ENCODE measurements around the gene FAM168A. TPM values are rescaled to one million over a fixed set of nuclear protein-coding genes. Genes with fewer than 3 reads are reported as not detected.

FAM168A gene
- polyA plus RNA-seq, 2 of the 4 experiments (the other 2 are of a cell fraction): 15.3 to 19.2 TPM

DNA sequence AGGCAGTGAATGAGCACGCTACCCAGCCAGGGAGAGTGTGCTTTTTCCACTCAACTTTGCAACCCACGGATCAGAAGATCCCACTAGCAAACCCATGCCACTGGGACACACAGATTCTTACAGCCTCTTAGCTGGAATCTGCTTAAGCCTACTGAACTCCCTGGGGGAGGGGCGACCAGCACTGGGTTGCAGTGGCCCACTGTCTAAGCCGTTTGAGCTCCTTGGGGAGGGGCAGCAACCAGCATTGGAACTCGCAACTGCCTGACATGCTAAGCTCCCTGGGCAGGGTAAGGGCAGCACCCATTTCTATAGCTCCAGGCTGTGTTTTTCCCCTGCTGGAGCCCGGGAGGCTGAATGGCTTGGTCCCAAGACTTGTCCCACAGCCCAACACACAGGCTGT lies 99.6 kb downstream of the FAM168A start:
- ChIA-PET CTCF (interaction anchor here (0.7 to 1.2 kb wide), 4 partner anchors 20 to 122 kb away, joined by 3 to 4 read pairs (median 3); partner anchors contain the start of gene RELT), POLR2A (no interaction called here)
- FAIRE-seq (no peak), ATAC-seq (no peak), DNase-seq (ENCODE audit: low read depth in 1 of 2, low spot score in 1 of 2) (no peak)
- Histone ChIP-seq H3K27ac (no peak overlapping the region), H3K4me2 (no peak overlapping the region), H3K4me1 (0 out of 3 replicates have a peak, but pooled peaks cover 11% of the 10 kb centered on the region), H3K9me3 (no peaks in the 10 kb centered on the region), H3K4me3 (no peak overlapping the region)
- TF ChIP-seq EHMT2 (IDR thresholded peaks at IDR 0.05; ENCODE audit: low read depth): no peak
- TF ChIP-seq, protein P1, sequence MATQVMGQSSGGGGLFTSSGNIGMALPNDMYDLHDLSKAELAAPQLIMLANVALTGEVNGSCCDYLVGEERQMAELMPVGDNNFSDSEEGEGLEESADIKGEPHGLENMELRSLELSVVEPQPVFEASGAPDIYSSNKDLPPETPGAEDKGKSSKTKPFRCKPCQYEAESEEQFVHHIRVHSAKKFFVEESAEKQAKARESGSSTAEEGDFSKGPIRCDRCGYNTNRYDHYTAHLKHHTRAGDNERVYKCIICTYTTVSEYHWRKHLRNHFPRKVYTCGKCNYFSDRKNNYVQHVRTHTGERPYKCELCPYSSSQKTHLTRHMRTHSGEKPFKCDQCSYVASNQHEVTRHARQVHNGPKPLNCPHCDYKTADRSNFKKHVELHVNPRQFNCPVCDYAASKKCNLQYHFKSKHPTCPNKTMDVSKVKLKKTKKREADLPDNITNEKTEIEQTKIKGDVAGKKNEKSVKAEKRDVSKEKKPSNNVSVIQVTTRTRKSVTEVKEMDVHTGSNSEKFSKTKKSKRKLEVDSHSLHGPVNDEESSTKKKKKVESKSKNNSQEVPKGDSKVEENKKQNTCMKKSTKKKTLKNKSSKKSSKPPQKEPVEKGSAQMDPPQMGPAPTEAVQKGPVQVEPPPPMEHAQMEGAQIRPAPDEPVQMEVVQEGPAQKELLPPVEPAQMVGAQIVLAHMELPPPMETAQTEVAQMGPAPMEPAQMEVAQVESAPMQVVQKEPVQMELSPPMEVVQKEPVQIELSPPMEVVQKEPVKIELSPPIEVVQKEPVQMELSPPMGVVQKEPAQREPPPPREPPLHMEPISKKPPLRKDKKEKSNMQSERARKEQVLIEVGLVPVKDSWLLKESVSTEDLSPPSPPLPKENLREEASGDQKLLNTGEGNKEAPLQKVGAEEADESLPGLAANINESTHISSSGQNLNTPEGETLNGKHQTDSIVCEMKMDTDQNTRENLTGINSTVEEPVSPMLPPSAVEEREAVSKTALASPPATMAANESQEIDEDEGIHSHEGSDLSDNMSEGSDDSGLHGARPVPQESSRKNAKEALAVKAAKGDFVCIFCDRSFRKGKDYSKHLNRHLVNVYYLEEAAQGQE (IDR thresholded peaks at IDR 0.05): no peak
- no peak for TF ChIP-seq RNF2 (IDR thresholded peaks at IDR 0.05; ENCODE audit: borderline replicate concordance, low read depth)
- TF ChIP-seq TP53 (CRISPR knock-in tag; IDR thresholded peaks at IDR 0.05): no peak
- no peak for TF ChIP-seq CTCF (IDR thresholded peaks at IDR 0.05)
- TF ChIP-seq MAFK (IDR thresholded peaks at IDR 0.05; ENCODE audit: partially characterized antibody): no peak
- TF ChIP-seq EP300 (IDR thresholded peaks at IDR 0.05): no peak
- TF ChIP-seq BHLHE40 (IDR thresholded peaks at IDR 0.05; ENCODE audit: low read depth, low read length): no peak
- WGBS (ENCODE audit: missing lambda C conversion rate): 71% methylated on average over 4 of the region's 6 CpGs

- WGBS (ENCODE audit: missing lambda C conversion rate): 92% methylated on average over 6 of the region's 6 CpGs
- 0 out of 3 replicates have a peak, but pooled peaks cover 11% of the 10 kb centered on the region for H3K4me1 ChIP-seq
- H3K4me2 ChIP-seq: no peak overlapping the region
- ChIA-PET POLR2A (no interaction called here), CTCF (no interaction called here)
- TF ChIP-seq POLR2AphosphoS2 (conservative IDR thresholded peaks at IDR 0.05; ENCODE audit: low read length): no peak
- TF ChIP-seq NR3C1 (IDR thresholded peaks at IDR 0.05): no peak
- no peak for TF ChIP-seq CHD2 (IDR thresholded peaks at IDR 0.05; ENCODE audit: low read length, partially characterized antibody)
- no peak for TF ChIP-seq E2F6 (IDR thresholded peaks at IDR 0.05; ENCODE audit: borderline replicate concordance, low read depth)
- no peak for TF ChIP-seq MAZ (IDR thresholded peaks at IDR 0.05; ENCODE audit: borderline replicate concordance, low read depth, low read length)
- TF ChIP-seq HDAC2 (IDR thresholded peaks at IDR 0.05): no peak
- no peak for TF ChIP-seq ZSCAN20 (CRISPR knock-in tag; IDR thresholded peaks at IDR 0.05)
- no peak for TF ChIP-seq MAFK (IDR thresholded peaks at IDR 0.05; ENCODE audit: partially characterized antibody)
- no peak for TF ChIP-seq PBX3 (IDR thresholded peaks at IDR 0.05)
- TF ChIP-seq KDM5A (IDR thresholded peaks at IDR 0.05): no peak
- TF ChIP-seq ESRRA (IDR thresholded peaks at IDR 0.05; ENCODE audit: borderline replicate concordance, low read length): no peak
- no peak for TF ChIP-seq ZFP36 (IDR thresholded peaks at IDR 0.05; ENCODE audit: borderline replicate concordance, partially characterized antibody)
- H3K4me3 ChIP-seq: no peak overlapping the region
- ATAC-seq: no peak
- no peak overlapping the region for H3K27ac ChIP-seq
- no peak for DNase-seq (ENCODE audit: low read depth in 1 of 2, low spot score in 1 of 2)
- H3K9me3 ChIP-seq: no peaks in the 10 kb centered on the region
- FAIRE-seq: no peak
Measured at GRCh38 chr11:73496134-73496533, 101.8 kb downstream of the FAM168A start.

All from A549 (cell line).